ENCODE data around the gene ABCB10.

- TF ChIP-seq CEBPB (IDR thresholded peaks at IDR 0.05) (no peak), USF1 (IDR thresholded peaks at IDR 0.05) (no peak), REST (IDR thresholded peaks at IDR 0.05; ENCODE audit: low read depth) (no peak), FOXM1 (IDR thresholded peaks at IDR 0.05; ENCODE audit: borderline replicate concordance, low read depth) (no peak), EGR1 (IDR thresholded peaks at IDR 0.05) (no peak), YY1 (IDR thresholded peaks at IDR 0.05; ENCODE audit: low read depth) (no peak), MAX (IDR thresholded peaks at IDR 0.05) (no peak), TCF12 (IDR thresholded peaks at IDR 0.05; ENCODE audit: low read depth) (no peak), CREB1 (IDR thresholded peaks at IDR 0.05; ENCODE audit: low read depth) (no peak)
These were observed 5.8 kb downstream of the ABCB10 start for GRCh38 chr1:229552732-229553131.
